Fibroblast of lung (primary cell): Measurements from ENCODE around the gene TBL1X. TPM values are rescaled to one million over a fixed set of nuclear protein-coding genes. Genes with fewer than 3 reads are reported as not detected.

Experiments used
- DNase-seq, 2 donors: peaks; one replicate each; pipeline versions ENCODE4 v3.0.0 to v3.0.0-alpha.2; 2010; ENCODE audit warnings: low read depth in 2 of 2
- H2AFZ ChIP-seq: 2 replicates; pipeline ENCODE4 v1.5.1; 2012; ENCODE audit warnings: low read length, control low read depth, inconsistent platforms
- H3K27ac ChIP-seq: 2 replicates; pipeline ENCODE4 v1.5.1; 2011; ENCODE audit warnings: low read length, control low read depth; ENCODE audit not compliant: insufficient read depth
- H3K27me3 ChIP-seq: 2 replicates; pipeline ENCODE4 v1.5.1; 2011; ENCODE audit warnings: mild to moderate bottlenecking, low read length; ENCODE audit not compliant: control insufficient read depth, insufficient read depth
- H3K36me3 ChIP-seq: 2 replicates; pipeline ENCODE4 v1.5.1; 2011; ENCODE audit warnings: low read length; ENCODE audit not compliant: control insufficient read depth, insufficient read depth
- H3K4me1 ChIP-seq: 2 replicates; pipeline ENCODE4 v1.5.1; 2011; ENCODE audit warnings: low read length; ENCODE audit not compliant: control insufficient read depth, insufficient read depth; ENCODE audit errors: extremely low read depth
- H3K4me2 ChIP-seq: 2 replicates; pipeline ENCODE4 v1.5.1; 2011; ENCODE audit warnings: low read length, control low read depth; ENCODE audit not compliant: insufficient read depth; ENCODE audit errors: extremely low read depth
- H3K4me3 ChIP-seq, 4 experiments: fragments of 200-600 bp in 1 of 4; sonication (generic) in 1 of 4; replicated peaks in 1 of 4; 2 replicates each; pipeline ENCODE4 v1.5.1; 2011 to 2016; ENCODE audit warnings: low read length in 4 of 4, low read depth in 3 of 4, mild to moderate bottlenecking in 3 of 4, control low read depth in 2 of 4, inconsistent platforms in 1 of 4, mixed read lengths in 1 of 4; ENCODE audit not compliant: insufficient read depth in 1 of 4; ENCODE audit errors: control extremely low read depth in 1 of 4
- H3K79me2 ChIP-seq: 2 replicates; pipeline ENCODE4 v1.5.1; 2012; ENCODE audit warnings: mild to moderate bottlenecking, low read length, inconsistent platforms; ENCODE audit not compliant: control insufficient read depth, insufficient read depth
- H3K9ac ChIP-seq: 2 replicates; pipeline ENCODE4 v1.5.1; 2011; ENCODE audit warnings: mild to moderate bottlenecking, low read length, control low read depth; ENCODE audit not compliant: insufficient read depth
- H3K9me3 ChIP-seq: 2 replicates; pipeline ENCODE4 v1.5.1; 2012; ENCODE audit warnings: low read depth, low read length; ENCODE audit not compliant: control insufficient read depth, insufficient read depth
- H4K20me1 ChIP-seq: 2 replicates; pipeline ENCODE4 v1.5.1; 2011; ENCODE audit warnings: low read length; ENCODE audit not compliant: control insufficient read depth, insufficient read depth; ENCODE audit errors: extremely low read depth
- CTCF ChIP-seq, 2 donors: IDR thresholded peaks in 1 of 2; conservative IDR thresholded peaks in 1 of 2; 1 replicate in 1 of 2; 2 replicates in 1 of 2; pipeline ENCODE4 v1.5.1; 2011 to 2012; ENCODE audit warnings: low read length in 2 of 2, control low read depth in 1 of 2, inconsistent platforms in 1 of 2, low read depth in 1 of 2, mild to moderate bottlenecking in 1 of 2
- EZH2 ChIP-seq: IDR thresholded peaks from 2 replicates; pipeline ENCODE4 v1.5.1; 2012; ENCODE audit warnings: low read length, control low read depth, mild to moderate bottlenecking; ENCODE audit errors: missing control alignments
- polyA plus RNA-seq, 2 donors: library from polyadenylated mRNA; depleted of rRNA in 1 of 2; stranded (reverse) in 1 of 2; unstranded in 1 of 2; fragments of >200 nt; gene quantifications; 2 replicates each; pipeline ENCODE4 v1.2.1, GENCODE V29; 2011 to 2012; ENCODE audit warnings: missing spikeins in 1 of 2
- total RNA-seq: library from RNA; depleted of rRNA; stranded (reverse); fragments of >200 nt; gene quantifications from 2 replicates; pipeline ENCODE4 v1.2.1, GENCODE V29; 2014

The TBL1X gene
- total and polyA plus RNA-seq, 2 donors (not counting 1 experiment from before 2014, with no cell fraction given), result 25.8 to 29.4 TPM

- Histone ChIP-seq H3K9ac (no peak overlapping the region), H3K27ac (no peak overlapping the region), H3K4me1 (peaks cover 11% of the 10 kb centered on the region), H3K79me2 (peaks cover 14% of the 10 kb centered on the region), H2AFZ (no peak overlapping the region), H4K20me1 (no peaks in the 10 kb centered on the region), H3K4me2 (no peak overlapping the region), H3K9me3 (no peaks in the 10 kb centered on the region), H3K4me3 (no peak overlapping the region), H3K36me3 (no peaks in the 10 kb centered on the region), H3K27me3 (no peaks in the 10 kb centered on the region)
- TF ChIP-seq CTCF (conservative IDR thresholded peaks at IDR 0.05 in 1 of 2, IDR thresholded peaks at IDR 0.05 in 1 of 2; ENCODE audit: low read depth in 1 of 2, low read length in 2 of 2), result no peak
- no peak for TF ChIP-seq EZH2
- DNase-seq, result peak; percentile 49 to 87
Observed at GRCh38 chrX:9569876-9570301, 105.0 kb downstream of the TBL1X start.

- H3K79me2 ChIP-seq, result peaks cover 7% of the 10 kb centered on the region
Observed at GRCh38 chrX:9573282-9574106, 108.6 kb downstream of the TBL1X start.

GRCh38 chrX:9576059-9576458 lies 111.2 kb downstream of the TBL1X start:
- H3K9ac ChIP-seq, result no peak overlapping the region
- no peaks in the 10 kb centered on the region for H3K27me3 ChIP-seq
- no peak overlapping the region for H2AFZ ChIP-seq
- DNase-seq, result no peak
- no peak overlapping the region for H3K27ac ChIP-seq
- no peaks in the 10 kb centered on the region for H3K4me1 ChIP-seq
- no peaks in the 10 kb centered on the region for H4K20me1 ChIP-seq
- H3K9me3 ChIP-seq, result no peaks in the 10 kb centered on the region
- H3K4me3 ChIP-seq, result no peak overlapping the region
- no peaks in the 10 kb centered on the region for H3K36me3 ChIP-seq
- no peaks in the 10 kb centered on the region for H3K79me2 ChIP-seq
- TF ChIP-seq CTCF (conservative IDR thresholded peaks at IDR 0.05 in 1 of 2, IDR thresholded peaks at IDR 0.05 in 1 of 2; ENCODE audit: low read depth in 1 of 2, low read length in 2 of 2), result no peak
- TF ChIP-seq EZH2, result no peak
- no peak overlapping the region for H3K4me2 ChIP-seq

More at GRCh38 chrX:9573282-9574106, 108.6 kb downstream of the TBL1X start:
- TF ChIP-seq CTCF (conservative IDR thresholded peaks at IDR 0.05 in 1 of 2, IDR thresholded peaks at IDR 0.05 in 1 of 2; ENCODE audit: low read depth in 1 of 2, low read length in 2 of 2), result no peak
- no peak for TF ChIP-seq EZH2
- no peak for DNase-seq
- no peaks in the 10 kb centered on the region for H3K9me3 ChIP-seq
- no peak overlapping the region for H3K4me3 ChIP-seq
- H3K36me3 ChIP-seq, result no peaks in the 10 kb centered on the region
- no peaks in the 10 kb centered on the region for H3K27me3 ChIP-seq
- no peak overlapping the region for H3K4me2 ChIP-seq
- H4K20me1 ChIP-seq, result no peaks in the 10 kb centered on the region
- peaks cover 8% of the 10 kb centered on the region for H3K4me1 ChIP-seq
- no peak overlapping the region for H3K9ac ChIP-seq
- no peak overlapping the region for H3K27ac ChIP-seq
- H2AFZ ChIP-seq, result no peak overlapping the region
